ENCODE data around the gene TTC6.

GRCh38 chr14:37563189-37563588 is 32.2 kb upstream of the TTC6 start:
- no peak for TF ChIP-seq ATF3 (IDR thresholded peaks at IDR 0.05)
- TF ChIP-seq REST (IDR thresholded peaks at IDR 0.05): no peak

Measured in liver (tissue), 2 donors.